Measurements from ENCODE around the gene ZNF500.

DNA sequence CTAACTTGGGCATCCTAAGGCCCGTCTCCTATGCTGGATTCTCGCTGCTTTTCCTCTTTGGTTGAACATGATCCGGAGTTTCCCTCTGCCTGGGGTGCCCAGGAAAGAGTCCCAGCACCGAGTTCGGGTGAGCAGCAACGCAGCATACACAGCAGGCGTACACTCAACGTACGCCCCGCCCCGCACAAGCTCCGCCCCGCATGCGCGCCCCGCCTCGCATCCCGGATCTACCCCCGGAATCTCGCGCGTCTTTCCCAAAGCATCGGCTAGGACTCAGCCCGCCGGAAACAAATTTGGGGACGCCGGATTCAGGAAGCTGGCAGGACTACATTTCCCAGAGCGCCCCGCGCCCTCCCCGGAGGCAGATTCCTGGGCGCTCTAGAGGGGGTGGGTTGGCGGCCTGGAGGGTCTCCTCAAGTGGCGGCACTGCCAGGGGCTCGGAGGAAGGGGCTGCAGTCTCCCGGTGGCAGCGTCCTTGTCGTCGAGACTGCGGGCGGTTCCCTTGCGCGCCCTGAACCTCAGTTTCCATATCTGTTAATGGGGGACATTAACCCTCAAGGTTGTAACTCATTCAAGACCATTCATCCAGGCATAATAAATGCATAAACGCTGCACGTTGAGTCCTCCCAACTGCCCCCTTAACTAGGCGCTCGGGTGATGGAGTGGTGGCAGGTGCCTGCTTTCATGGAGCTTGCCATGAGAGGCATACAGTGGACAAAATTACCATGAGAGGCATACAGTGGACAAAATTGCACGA is 1.8 kb upstream of the ZNF500 start:
- TF ChIP-seq, protein P1, sequence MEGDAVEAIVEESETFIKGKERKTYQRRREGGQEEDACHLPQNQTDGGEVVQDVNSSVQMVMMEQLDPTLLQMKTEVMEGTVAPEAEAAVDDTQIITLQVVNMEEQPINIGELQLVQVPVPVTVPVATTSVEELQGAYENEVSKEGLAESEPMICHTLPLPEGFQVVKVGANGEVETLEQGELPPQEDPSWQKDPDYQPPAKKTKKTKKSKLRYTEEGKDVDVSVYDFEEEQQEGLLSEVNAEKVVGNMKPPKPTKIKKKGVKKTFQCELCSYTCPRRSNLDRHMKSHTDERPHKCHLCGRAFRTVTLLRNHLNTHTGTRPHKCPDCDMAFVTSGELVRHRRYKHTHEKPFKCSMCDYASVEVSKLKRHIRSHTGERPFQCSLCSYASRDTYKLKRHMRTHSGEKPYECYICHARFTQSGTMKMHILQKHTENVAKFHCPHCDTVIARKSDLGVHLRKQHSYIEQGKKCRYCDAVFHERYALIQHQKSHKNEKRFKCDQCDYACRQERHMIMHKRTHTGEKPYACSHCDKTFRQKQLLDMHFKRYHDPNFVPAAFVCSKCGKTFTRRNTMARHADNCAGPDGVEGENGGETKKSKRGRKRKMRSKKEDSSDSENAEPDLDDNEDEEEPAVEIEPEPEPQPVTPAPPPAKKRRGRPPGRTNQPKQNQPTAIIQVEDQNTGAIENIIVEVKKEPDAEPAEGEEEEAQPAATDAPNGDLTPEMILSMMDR (IDR thresholded peaks at IDR 0.05), result no peak
- peak; percentile 85 for TF ChIP-seq POLR2A (IDR thresholded peaks at IDR 0.05)
- peak; percentile 98 for TF ChIP-seq POLR2AphosphoS5 (IDR thresholded peaks at IDR 0.05)

Measured in prostate gland (tissue), 2 donors.